Gastrocnemius medialis (tissue), 4 donors: ENCODE measurements around the gene RPL31. TPM values are rescaled to one million over a fixed set of nuclear protein-coding genes. Genes with fewer than 3 reads are reported as not detected.
A peak's percentile ranks its signal among the peaks of the same experiment; 100 is the strongest.

ENCODE experiments used
- ATAC-seq, 2 donors: fragments of 150-250 bp; one replicate each; pipeline ENCODE4 v1.9.1; 2016
- DNase-seq, 2 donors: peaks; one replicate each; pipeline ENCODE4 v3.0.0-alpha.2; 2019
- H3K27ac ChIP-seq, 4 donors: fragments of 200-600 bp; sonication (generic); 1 replicate in 1 of 4; 2 replicates in 3 of 4; pipeline ENCODE4 v1.5.1; 2016 to 2018; ENCODE audit warnings: mild to moderate bottlenecking in 2 of 4, moderate library complexity in 1 of 4
- H3K27me3 ChIP-seq, 3 donors: fragments of 200-600 bp; sonication (generic) in 2 of 3; 1 replicate in 1 of 3; 2 replicates in 2 of 3; pipeline versions ENCODE4 v1.5.1 to v1.6.0; 2016 to 2019; ENCODE audit warnings: mild to moderate bottlenecking in 1 of 3, moderate library complexity in 1 of 3
- H3K36me3 ChIP-seq, 2 donors: fragments of 200-600 bp; sonication (generic) in 1 of 2; one replicate each; pipeline ENCODE4 v1.5.1; 2017 to 2018
- H3K4me1 ChIP-seq, 2 donors: fragments of 200-600 bp; sonication (generic) in 1 of 2; one replicate each; pipeline ENCODE4 v1.5.1; 2016 to 2017; ENCODE audit warnings: mild to moderate bottlenecking in 2 of 2
- H3K4me3 ChIP-seq, 4 donors: fragments of 200-600 bp; sonication (generic) in 3 of 4; 1 replicate in 1 of 4; 2 replicates in 3 of 4; pipeline ENCODE4 v1.5.1; 2016 to 2019; ENCODE audit warnings: mild to moderate bottlenecking in 2 of 4
- H3K9me3 ChIP-seq, 3 donors: fragments of 200-600 bp; sonication (generic) in 2 of 3; 1 replicate in 1 of 3; 2 replicates in 2 of 3; pipeline ENCODE4 v1.5.1; 2016 to 2019
- POLR2A ChIP-seq, 2 donors: fragments of 450-650 bp; IDR thresholded peaks; one replicate each; pipeline ENCODE4 v1.6.1; 2017; ENCODE audit warnings: antibody characterized with exemption in 2 of 2, mild to moderate bottlenecking in 2 of 2, moderate library complexity in 2 of 2
- in situ Hi-C, 4 donors: fragments of 200-750 bp; cut with MboI; loops; one replicate each; pipeline versions ENCODE4 v1.15.0 to v1.8.0; 2017; ENCODE audit warnings: low sequenced_read_pairs in 4 of 4
- intact Hi-C: fragments of 100-400 bp; cut with DNase I; formaldehyde crosslinking; loops from one replicate; pipeline ENCODE4 v1.15.1; 2023; ENCODE audit warnings: low total_unique reads
- total RNA-seq, 4 donors: library from RNA; depleted of rRNA; stranded (reverse); fragments of >200 nt; gene quantifications; one replicate each; pipeline versions ENCODE4 v1.1.0 to v1.2.3, GENCODE V29; 2016
- TF ChIP-seq, protein P1 (sequence below), 5 experiments: fragments of 450-650 bp in 3 of 5; fragments of 200-600 bp in 2 of 5; sonication (generic) in 2 of 5; IDR thresholded peaks in 4 of 5; conservative IDR thresholded peaks in 1 of 5; 1 replicate in 4 of 5; 2 replicates in 1 of 5; pipeline ENCODE4 v1.5.1; 2016 to 2019; ENCODE audit warnings: antibody characterized with exemption in 5 of 5, mild to moderate bottlenecking in 3 of 5, moderate library complexity in 3 of 5

The RPL31 gene
- total RNA-seq, 4 donors from 2014 or later, result 572 to 825 (median 762) TPM

DNA sequence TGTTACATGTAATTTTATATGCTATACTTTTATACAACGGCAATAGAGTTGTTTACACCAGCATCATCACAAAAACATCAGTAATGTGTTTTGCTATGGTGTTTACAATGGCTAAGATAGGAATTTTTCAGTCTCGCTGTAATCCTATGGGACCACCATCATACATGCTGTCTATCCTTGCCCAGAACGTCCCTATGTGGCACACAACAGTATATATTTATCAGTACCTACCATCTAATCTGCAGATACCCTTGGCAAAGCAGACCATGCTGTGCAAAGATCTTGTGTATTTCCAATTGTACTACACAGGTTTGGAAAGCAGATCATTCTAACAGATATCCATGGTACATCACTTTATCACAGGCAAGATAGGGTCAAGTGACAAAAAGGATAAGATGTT lies 15.3 kb downstream of the RPL31 start:
- H3K27me3 ChIP-seq, result no peaks in the 10 kb centered on the region
- no peak overlapping the region for H3K4me3 ChIP-seq
- in situ Hi-C loops, result no loop called here
- H3K27ac ChIP-seq, result no peak overlapping the region
- H3K9me3 ChIP-seq, result no peaks in the 10 kb centered on the region
- intact Hi-C loops, result no loop called here
- peaks cover 5 to 67% of the 10 kb centered on the region in 2 donors for H3K36me3 ChIP-seq
- DNase-seq (no peak), ATAC-seq (no peak)
- H3K4me1 ChIP-seq, result peaks cover 3 to 8% of the 10 kb centered on the region in 2 donors
- TF ChIP-seq POLR2A (IDR thresholded peaks at IDR 0.05), result no peak
- TF ChIP-seq, protein P1, sequence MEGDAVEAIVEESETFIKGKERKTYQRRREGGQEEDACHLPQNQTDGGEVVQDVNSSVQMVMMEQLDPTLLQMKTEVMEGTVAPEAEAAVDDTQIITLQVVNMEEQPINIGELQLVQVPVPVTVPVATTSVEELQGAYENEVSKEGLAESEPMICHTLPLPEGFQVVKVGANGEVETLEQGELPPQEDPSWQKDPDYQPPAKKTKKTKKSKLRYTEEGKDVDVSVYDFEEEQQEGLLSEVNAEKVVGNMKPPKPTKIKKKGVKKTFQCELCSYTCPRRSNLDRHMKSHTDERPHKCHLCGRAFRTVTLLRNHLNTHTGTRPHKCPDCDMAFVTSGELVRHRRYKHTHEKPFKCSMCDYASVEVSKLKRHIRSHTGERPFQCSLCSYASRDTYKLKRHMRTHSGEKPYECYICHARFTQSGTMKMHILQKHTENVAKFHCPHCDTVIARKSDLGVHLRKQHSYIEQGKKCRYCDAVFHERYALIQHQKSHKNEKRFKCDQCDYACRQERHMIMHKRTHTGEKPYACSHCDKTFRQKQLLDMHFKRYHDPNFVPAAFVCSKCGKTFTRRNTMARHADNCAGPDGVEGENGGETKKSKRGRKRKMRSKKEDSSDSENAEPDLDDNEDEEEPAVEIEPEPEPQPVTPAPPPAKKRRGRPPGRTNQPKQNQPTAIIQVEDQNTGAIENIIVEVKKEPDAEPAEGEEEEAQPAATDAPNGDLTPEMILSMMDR (IDR thresholded peaks at IDR 0.05 in 4 of 5, conservative IDR thresholded peaks at IDR 0.05 in 1 of 5), result no peak

DNA sequence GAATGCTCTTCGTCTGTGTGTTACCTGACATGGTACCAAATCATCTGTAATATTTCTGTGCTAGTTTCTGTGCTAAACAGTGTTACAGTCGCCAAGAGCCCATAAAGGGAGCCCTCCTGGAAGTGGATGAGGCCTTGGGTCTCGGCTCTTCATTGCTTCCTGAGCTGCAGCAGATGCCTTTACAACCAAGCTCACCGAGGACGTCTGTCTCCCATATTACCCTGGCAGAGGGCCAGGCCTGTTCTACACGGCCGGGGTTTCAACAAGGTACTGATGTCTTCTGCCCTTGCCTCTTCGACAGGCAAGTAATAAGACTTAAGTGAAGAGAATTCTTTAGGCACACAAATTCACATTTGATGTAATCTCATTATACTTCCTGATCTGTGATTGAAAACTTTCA lies 16.8 kb downstream of the RPL31 start:
- no peaks in the 10 kb centered on the region for H3K4me1 ChIP-seq
- no peak overlapping the region for H3K4me3 ChIP-seq
- H3K27ac ChIP-seq, result no peak overlapping the region
- no peak for ATAC-seq
- no peaks in the 10 kb centered on the region for H3K9me3 ChIP-seq
- intact Hi-C loops (no loop called here), in situ Hi-C loops (no loop called here)
- TF ChIP-seq POLR2A (IDR thresholded peaks at IDR 0.05), result no peak
- TF ChIP-seq, protein P1 (IDR thresholded peaks at IDR 0.05 in 4 of 5, conservative IDR thresholded peaks at IDR 0.05 in 1 of 5), result no peak
- H3K36me3 ChIP-seq, result peaks cover 5 to 75% of the 10 kb centered on the region in 2 donors
- no peaks in the 10 kb centered on the region for H3K27me3 ChIP-seq
- DNase-seq, result no peak

DNA sequence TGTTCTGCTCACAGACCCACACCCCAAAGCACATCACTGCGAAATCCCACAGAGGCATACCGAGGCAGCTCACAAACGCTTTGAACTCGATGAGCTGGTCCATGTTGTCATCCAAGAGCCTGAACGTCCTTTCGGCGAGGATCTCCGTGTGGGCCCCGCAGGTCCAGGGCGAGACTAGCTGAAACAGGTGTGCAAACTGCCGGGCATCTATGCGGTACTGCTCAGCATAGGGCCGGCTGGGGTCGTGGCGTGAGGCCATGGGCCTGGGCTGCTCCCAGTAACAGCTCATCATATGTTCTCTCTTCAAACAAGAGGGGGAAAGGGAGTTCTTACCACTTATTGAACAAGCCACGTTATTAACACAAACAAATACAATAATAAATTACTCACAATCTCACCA lies 20.1 kb downstream of the RPL31 start:
- Histone ChIP-seq H3K9me3 (no peaks in the 10 kb centered on the region), H3K4me1 (no peaks in the 10 kb centered on the region), H3K27ac (peak overlapping the region in 3 of 4 donors; percentile 5 to 29 (median 16)), H3K4me3 (no peak overlapping the region), H3K27me3 (no peaks in the 10 kb centered on the region), H3K36me3 (peaks cover 5 to 87% of the 10 kb centered on the region in 2 donors)
- ATAC-seq, result peak; percentile 19 to 27
- in situ Hi-C loops, result no loop called here
- no peak for DNase-seq
- intact Hi-C loops, result no loop called here
- TF ChIP-seq, protein P1 (IDR thresholded peaks at IDR 0.05 in 4 of 5, conservative IDR thresholded peaks at IDR 0.05 in 1 of 5), result no peak
- no peak for TF ChIP-seq POLR2A (IDR thresholded peaks at IDR 0.05)

DNA sequence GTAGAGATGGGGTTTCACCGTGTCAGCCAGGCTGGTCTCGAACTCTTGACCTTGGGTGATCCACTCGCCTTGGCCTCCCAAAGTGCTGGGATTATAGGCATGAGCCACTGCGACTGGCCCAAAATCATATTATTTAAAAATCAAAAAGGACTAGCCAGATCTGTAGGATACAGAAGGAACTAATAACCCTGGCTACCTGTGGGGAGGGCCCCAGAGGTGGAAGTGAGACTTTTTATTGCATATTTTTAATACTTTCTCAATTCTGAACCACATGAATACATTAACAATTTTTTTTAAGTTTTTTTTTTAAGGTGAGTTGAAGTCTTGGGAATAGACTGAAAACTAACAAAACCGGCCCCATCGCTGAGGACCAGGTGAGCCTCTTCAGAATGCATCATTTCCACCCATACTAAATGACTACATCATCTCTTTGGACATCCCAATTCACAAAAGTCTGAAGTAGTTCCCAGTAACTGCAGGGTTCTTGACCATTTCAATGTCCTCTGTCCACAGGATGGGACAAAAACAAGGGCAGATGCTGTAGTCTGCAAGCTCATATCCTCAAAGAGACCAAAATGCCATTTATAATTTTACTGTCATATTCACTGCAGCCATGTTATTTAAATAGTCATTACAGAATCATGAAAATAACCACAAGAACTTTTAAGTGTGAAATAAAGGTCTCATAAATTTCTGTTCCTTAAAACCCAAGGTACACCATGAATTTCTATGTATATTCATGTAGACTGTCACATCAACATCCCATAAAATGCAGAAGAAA lies 21.4 kb downstream of the RPL31 start:
- H3K4me3 ChIP-seq, result no peak overlapping the region
- H3K4me1 ChIP-seq, result no peaks in the 10 kb centered on the region
- H3K36me3 ChIP-seq, result peaks cover 5 to 87% of the 10 kb centered on the region in 2 donors
- no peaks in the 10 kb centered on the region for H3K9me3 ChIP-seq
- ATAC-seq (no peak), DNase-seq (no peak)
- intact Hi-C loops (no loop called here), in situ Hi-C loops (no loop called here)
- peak overlapping the region in 1 of 4 donors; percentile 16 for H3K27ac ChIP-seq
- no peak for TF ChIP-seq POLR2A (IDR thresholded peaks at IDR 0.05)
- TF ChIP-seq, protein P1 (IDR thresholded peaks at IDR 0.05 in 4 of 5, conservative IDR thresholded peaks at IDR 0.05 in 1 of 5), result no peak
- no peaks in the 10 kb centered on the region for H3K27me3 ChIP-seq
